Measurements from ENCODE around the gene TGFB3.
A peak's percentile ranks its signal among the peaks of the same experiment; 100 is the strongest.

Gene TGFB3

GRCh38 chr14:75985618-75986438, 4.0 kb upstream of the TGFB3 start, which contains the start of gene IFT43:
IFT43 (plus strand) TSS chr14:75985763; CDS start chr14:75985787, 24 bp downstream.
- peak; percentile 94 for DNase-seq

- no peak for DNase-seq
Measured at GRCh38 chr14:75984674-75985073, 2.9 kb upstream of the TGFB3 start.

- no peak for DNase-seq
Measured at GRCh38 chr14:75983019-75983358, 1.2 kb upstream of the TGFB3 start.

GRCh38 chr14:75982266-75983018, 647 bp upstream of the TGFB3 start:
- DNase-seq = peak; percentile 87

- no peak for DNase-seq
Measured at GRCh38 chr14:75980856-75981255, 939 bp downstream of the TGFB3 start.

GRCh38 chr14:75979648-75980565, 1.9 kb downstream of the TGFB3 start:
- DNase-seq = no peak

GRCh38 chr14:75979071-75979571, 2.7 kb downstream of the TGFB3 start:
- peak; percentile 45 for DNase-seq

GRCh38 chr14:75978249-75978731, 3.5 kb downstream of the TGFB3 start:
- no peak for DNase-seq

- DNase-seq = no peak
Measured at GRCh38 chr14:75977582-75977943, 4.2 kb downstream of the TGFB3 start.

GRCh38 chr14:75976826-75977581, 4.8 kb downstream of the TGFB3 start:
- DNase-seq = no peak

- no peak for DNase-seq
Measured at GRCh38 chr14:75972801-75973421, 8.9 kb downstream of the TGFB3 start.

GRCh38 chr14:75971509-75971908, 10.3 kb downstream of the TGFB3 start:
- no peak for DNase-seq

- peak; percentile 25 for DNase-seq
Measured at GRCh38 chr14:75970989-75971388, 10.8 kb downstream of the TGFB3 start.

- no peak for DNase-seq
Measured at GRCh38 chr14:75969891-75970290, 11.9 kb downstream of the TGFB3 start.

GRCh38 chr14:75969126-75969525, 12.7 kb downstream of the TGFB3 start:
- DNase-seq = no peak

- no peak for DNase-seq
Measured at GRCh38 chr14:75968456-75968855, 13.3 kb downstream of the TGFB3 start.

- DNase-seq = no peak
Measured at GRCh38 chr14:75967866-75968265, 13.9 kb downstream of the TGFB3 start.

GRCh38 chr14:75961662-75962061, 20.1 kb downstream of the TGFB3 start:
- DNase-seq = no peak

GRCh38 chr14:75960231-75960630, 21.6 kb downstream of the TGFB3 start:
- no peak for DNase-seq

- DNase-seq = no peak
Measured at GRCh38 chr14:75959031-75959430, 22.8 kb downstream of the TGFB3 start.

- no peak for DNase-seq
Measured at GRCh38 chr14:75952489-75952888, 29.3 kb downstream of the TGFB3 start.

GRCh38 chr14:75946785-75947184, 35.0 kb downstream of the TGFB3 start:
- no peak for DNase-seq
